HepG2 (cell line): ENCODE results near the gene PEF1. TPM values are rescaled to one million over a fixed set of nuclear protein-coding genes. Genes with fewer than 3 reads are reported as not detected.
A peak's percentile ranks its signal among the peaks of the same experiment; 100 is the strongest.

Source experiments
- CBX5 ChIP-seq: sonication (generic); formaldehyde crosslinking; IDR thresholded peaks from 2 replicates; pipeline ENCODE4 v1.4.0; 2020; ENCODE audit warnings: missing genetic modification reagents, borderline replicate concordance
- EZH2 ChIP-seq: conservative IDR thresholded peaks from 2 replicates; pipeline ENCODE4 v1.6.1; 2012; ENCODE audit warnings: mild to moderate bottlenecking, low read depth, low read length, moderate library complexity
- FOSL2 ChIP-seq: sonication (generic); formaldehyde crosslinking; IDR thresholded peaks from 2 replicates; pipeline ENCODE4 v1.4.0; 2020; ENCODE audit warnings: missing genetic modification reagents
- GABPB1 ChIP-seq: IDR thresholded peaks from 2 replicates; pipeline ENCODE4 v1.6.1; 2016; ENCODE audit warnings: mild to moderate bottlenecking, missing genetic modification reagents, moderate library complexity, missing compliant biosample characterization
- HOXA3 ChIP-seq: sonication (generic); formaldehyde crosslinking; IDR thresholded peaks from 2 replicates; pipeline ENCODE4 v1.5.0; 2020; ENCODE audit warnings: missing genetic modification reagents
- KLF6 ChIP-seq: IDR thresholded peaks from 2 replicates; pipeline ENCODE4 v1.8.0; 2016; ENCODE audit warnings: missing biosample characterization, missing genetic modification reagents
- MXD4 ChIP-seq: IDR thresholded peaks from 2 replicates; pipeline ENCODE4 v1.6.1; 2016; ENCODE audit warnings: mild to moderate bottlenecking, missing biosample characterization, missing genetic modification reagents
- NFE2L2 ChIP-seq: fragments of 150-350 bp; IDR thresholded peaks from 2 replicates; pipeline ENCODE4 v1.6.1; 2014; ENCODE audit warnings: low read length
- NFRKB ChIP-seq: fragments of 450-650 bp; IDR thresholded peaks from 2 replicates; pipeline ENCODE4 v1.6.1; 2017
- ONECUT2 ChIP-seq: sonication (generic); formaldehyde crosslinking; IDR thresholded peaks from 2 replicates; pipeline ENCODE4 v1.4.0; 2020; ENCODE audit warnings: missing genetic modification reagents
- PTBP1 ChIP-seq: fragments of 200-400 bp; formaldehyde crosslinking; IDR thresholded peaks from 2 replicates; pipeline ENCODE4 v1.6.1; 2018; ENCODE audit warnings: low read length, low read depth; ENCODE audit not compliant: poor library complexity, severe bottlenecking
- SMAD3 ChIP-seq: sonication (generic); formaldehyde crosslinking; IDR thresholded peaks from 2 replicates; pipeline ENCODE4 v1.4.0; 2020; ENCODE audit warnings: missing genetic modification reagents
- SRY ChIP-seq: sonication (generic); formaldehyde crosslinking; IDR thresholded peaks from 2 replicates; pipeline ENCODE4 v1.8.0; 2022; ENCODE audit warnings: mild to moderate bottlenecking, missing genetic modification reagents
- TRIM24 ChIP-seq: sonication (generic); formaldehyde crosslinking; IDR thresholded peaks from 2 replicates; pipeline ENCODE4 v1.8.0; 2022; ENCODE audit warnings: mild to moderate bottlenecking, missing genetic modification reagents
- ZFP1 ChIP-seq: IDR thresholded peaks from 2 replicates; pipeline ENCODE4 v1.6.1; 2016
- ZFP90 ChIP-seq: sonication (generic); formaldehyde crosslinking; IDR thresholded peaks from 2 replicates; pipeline ENCODE4 v1.8.0; 2022; ENCODE audit warnings: missing genetic modification reagents, mild to moderate bottlenecking, inconsistent platforms, borderline replicate concordance
- ZNF282 ChIP-seq: fragments of 450-650 bp; IDR thresholded peaks from 2 replicates; pipeline ENCODE4 v1.6.1; 2018; ENCODE audit not compliant: partially characterized antibody
- ZNF331 ChIP-seq: sonication (generic); formaldehyde crosslinking; IDR thresholded peaks from 2 replicates; pipeline ENCODE4 v1.4.0; 2020; ENCODE audit warnings: missing genetic modification reagents
- ZNF563 ChIP-seq: sonication (generic); formaldehyde crosslinking; IDR thresholded peaks from 2 replicates; pipeline ENCODE4 v1.8.0; 2022; ENCODE audit warnings: mild to moderate bottlenecking, moderate library complexity, missing genetic modification reagents
- ZNF572 ChIP-seq: sonication (generic); formaldehyde crosslinking; IDR thresholded peaks from 2 replicates; pipeline ENCODE4 v1.5.1; 2020; ENCODE audit warnings: mild to moderate bottlenecking, missing genetic modification reagents
- ZNF644 ChIP-seq: IDR thresholded peaks from 2 replicates; pipeline ENCODE4 v1.6.1; 2016; ENCODE audit warnings: low read depth
- ZSCAN22 ChIP-seq: sonication (generic); formaldehyde crosslinking; IDR thresholded peaks from 2 replicates; pipeline ENCODE4 v1.4.0; 2020; ENCODE audit warnings: mild to moderate bottlenecking, missing genetic modification reagents
- ZSCAN9 ChIP-seq: IDR thresholded peaks from 2 replicates; pipeline ENCODE4 v1.6.1; 2016; ENCODE audit warnings: borderline replicate concordance
- polyA plus RNA-seq, 8 experiments: library from polyadenylated mRNA; depleted of rRNA in 3 of 8; stranded (reverse) in 7 of 8; unstranded in 1 of 8; fragments of >200 nt; fragmentation: Illumina TruSeq in 4 of 8; extraction: Trizol in 4 of 8; gene quantifications; 2 replicates each; pipeline versions ENCODE4 v1.2.1 to v1.2.3, GENCODE V29; 2011 to 2016; ENCODE audit warnings: low read depth in 4 of 8, missing spikeins in 1 of 8, mixed read lengths in 1 of 8; ENCODE audit not compliant: insufficient read depth in 1 of 8
- total RNA-seq, 5 experiments: library from RNA; depleted of rRNA; stranded (reverse); fragments of >200 nt; fragmentation: Illumina TruSeq; extraction: Trizol; gene quantifications; 2 replicates each; pipeline ENCODE4 v1.2.3, GENCODE V29; 2016; ENCODE audit warnings: low read depth in 1 of 5
- TF ChIP-seq, protein P1 (sequence below): IDR thresholded peaks from 2 replicates; pipeline ENCODE4 v1.6.1; 2016; ENCODE audit warnings: missing genetic modification reagents, missing compliant biosample characterization
- TF ChIP-seq, protein P2 (sequence below): sonication (generic); formaldehyde crosslinking; IDR thresholded peaks from 2 replicates; pipeline ENCODE4 v1.5.0; 2020; ENCODE audit warnings: missing genetic modification reagents, mild to moderate bottlenecking, borderline replicate concordance
- TF ChIP-seq, protein P3 (sequence below): sonication (generic); formaldehyde crosslinking; IDR thresholded peaks from 2 replicates; pipeline ENCODE4 v1.8.0; 2022; ENCODE audit warnings: missing genetic modification reagents, mild to moderate bottlenecking, inconsistent platforms, borderline replicate concordance
- TF ChIP-seq, protein P4 (sequence below): IDR thresholded peaks from 2 replicates; pipeline ENCODE4 v1.6.1; 2016; ENCODE audit warnings: mild to moderate bottlenecking, missing biosample characterization, missing genetic modification reagents
- TF ChIP-seq, protein P5 (sequence below): sonication (generic); formaldehyde crosslinking; IDR thresholded peaks from 2 replicates; pipeline ENCODE4 v1.5.0; 2020; ENCODE audit warnings: missing genetic modification reagents, mild to moderate bottlenecking, borderline replicate concordance

The PEF1 gene
- total and polyA plus RNA-seq, 2 of the 13 experiments (the other 11 are each of a cell fraction or from before 2014, with no cell fraction given): 57.1 to 57.8 TPM

DNA sequence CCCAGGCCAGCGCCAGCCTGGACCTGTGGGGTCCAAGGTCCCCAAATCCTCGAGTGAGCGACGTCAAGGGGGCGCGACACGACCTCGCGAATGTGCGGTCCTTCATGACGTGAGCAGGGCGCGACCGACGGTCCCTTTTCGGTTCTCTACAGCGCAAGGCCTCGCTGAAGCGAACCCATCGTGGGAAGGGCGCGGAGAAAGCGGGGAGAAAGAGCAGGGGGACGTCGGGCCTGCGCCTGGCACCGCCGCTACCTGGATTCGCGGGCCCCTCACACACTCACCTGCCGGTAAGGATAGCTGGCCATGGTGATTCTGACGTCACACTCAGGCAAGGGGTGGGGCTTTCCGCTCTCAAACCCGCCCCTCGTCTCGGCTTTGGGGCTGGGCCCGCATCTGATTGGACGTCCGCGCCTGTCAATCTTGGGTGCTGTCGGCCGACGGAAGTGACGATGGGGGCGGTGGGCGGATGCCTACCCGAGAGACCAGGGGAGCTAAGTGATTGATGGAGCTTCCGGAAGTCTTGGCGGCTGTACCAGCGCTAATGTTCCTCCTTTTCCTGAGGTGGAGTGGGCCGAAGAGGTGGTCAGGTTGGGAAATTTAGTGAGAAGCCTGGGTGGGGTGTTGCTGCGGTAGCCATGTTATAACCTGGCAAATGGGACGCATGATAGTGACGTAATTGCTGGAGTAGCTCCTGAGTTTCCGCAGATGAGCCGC lies at the start of gene PEF1 (continued):
- peak; percentile 33; the same call in 1 of the 2 replicates for TF ChIP-seq KLF6 (CRISPR knock-in tag)
- TF ChIP-seq ZNF572: 0 out of 2 replicates have a peak, but pooled peaks have one; percentile 85
- 0 out of 2 replicates have a peak, but pooled peaks have one; percentile 30 for TF ChIP-seq ZFP90
- peak; percentile 100 for TF ChIP-seq HOXA3 (CRISPR knock-in tag)
- TF ChIP-seq ZFP1 (CRISPR knock-in tag): no peak
- TF ChIP-seq PTBP1: peak; percentile 63
- no peak for TF ChIP-seq EZH2
- TF ChIP-seq NFE2L2: no peak
- no peak for TF ChIP-seq TRIM24
- TF ChIP-seq, protein P1, sequence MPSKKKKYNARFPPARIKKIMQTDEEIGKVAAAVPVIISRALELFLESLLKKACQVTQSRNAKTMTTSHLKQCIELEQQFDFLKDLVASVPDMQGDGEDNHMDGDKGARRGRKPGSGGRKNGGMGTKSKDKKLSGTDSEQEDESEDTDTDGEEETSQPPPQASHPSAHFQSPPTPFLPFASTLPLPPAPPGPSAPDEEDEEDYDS: peak; percentile 17; the same call in 1 of the 2 replicates
- 0 out of 2 replicates have a peak, but pooled peaks have one; percentile 2 for TF ChIP-seq CBX5
- TF ChIP-seq, protein P2, sequence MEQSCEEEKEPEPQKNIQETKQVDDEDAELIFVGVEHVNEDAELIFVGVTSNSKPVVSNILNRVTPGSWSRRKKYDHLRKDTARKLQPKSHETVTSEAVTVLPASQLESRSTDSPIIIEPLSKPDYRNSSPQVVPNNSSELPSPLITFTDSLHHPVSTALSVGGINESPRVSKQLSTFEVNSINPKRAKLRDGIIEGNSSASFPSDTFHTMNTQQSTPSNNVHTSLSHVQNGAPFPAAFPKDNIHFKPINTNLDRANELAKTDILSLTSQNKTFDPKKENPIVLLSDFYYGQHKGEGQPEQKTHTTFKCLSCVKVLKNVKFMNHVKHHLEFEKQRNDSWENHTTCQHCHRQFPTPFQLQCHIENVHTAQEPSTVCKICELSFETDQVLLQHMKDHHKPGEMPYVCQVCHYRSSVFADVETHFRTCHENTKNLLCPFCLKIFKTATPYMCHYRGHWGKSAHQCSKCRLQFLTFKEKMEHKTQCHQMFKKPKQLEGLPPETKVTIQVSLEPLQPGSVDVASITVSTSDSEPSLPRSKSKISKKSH (CRISPR knock-in tag): no peak
- TF ChIP-seq ZSCAN22 (CRISPR knock-in tag): 0 out of 2 replicates have a peak, but pooled peaks have one; percentile 56
- TF ChIP-seq ZNF282: no peak
- no peak for TF ChIP-seq ZNF644 (CRISPR knock-in tag)
- peak; percentile 99 for TF ChIP-seq GABPB1 (CRISPR knock-in tag)
- TF ChIP-seq NFRKB: no peak
- TF ChIP-seq ONECUT2 (CRISPR knock-in tag): no peak
- peak; percentile 95 for TF ChIP-seq SRY (CRISPR knock-in tag)
- 0 out of 2 replicates have a peak, but pooled peaks have one; percentile 44 for TF ChIP-seq ZSCAN9 (CRISPR knock-in tag)
- no peak for TF ChIP-seq MXD4
- peak; percentile 69; the same call in 1 of the 2 replicates for TF ChIP-seq ZNF563 (CRISPR knock-in tag)
- peak; percentile 30; the same call in 1 of the 2 replicates for TF ChIP-seq FOSL2
- TF ChIP-seq, protein P3, sequence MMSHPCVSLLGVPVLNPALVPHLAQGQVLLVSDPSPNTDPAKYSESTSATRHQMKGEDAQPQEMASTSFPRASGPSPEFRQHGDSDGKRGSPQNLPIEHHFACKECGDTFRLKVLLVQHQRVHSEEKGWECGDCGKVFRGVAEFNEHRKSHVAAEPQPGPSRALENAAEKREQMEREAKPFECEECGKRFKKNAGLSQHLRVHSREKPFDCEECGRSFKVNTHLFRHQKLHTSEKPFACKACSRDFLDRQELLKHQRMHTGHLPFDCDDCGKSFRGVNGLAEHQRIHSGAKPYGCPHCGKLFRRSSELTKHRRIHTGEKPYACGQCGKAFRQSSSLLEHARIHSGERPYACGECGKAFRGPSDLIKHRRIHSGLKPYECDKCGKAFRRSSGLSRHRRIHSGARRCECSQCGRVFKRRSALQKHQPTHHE (CRISPR knock-in tag): peak; percentile 53; the same call in 1 of the 2 replicates
- no peak; the same call in none of the 2 replicates for TF ChIP-seq SMAD3 (CRISPR knock-in tag)
- TF ChIP-seq ZNF331: peak; percentile 58; the same call in 1 of the 2 replicates
- TF ChIP-seq, protein P4, sequence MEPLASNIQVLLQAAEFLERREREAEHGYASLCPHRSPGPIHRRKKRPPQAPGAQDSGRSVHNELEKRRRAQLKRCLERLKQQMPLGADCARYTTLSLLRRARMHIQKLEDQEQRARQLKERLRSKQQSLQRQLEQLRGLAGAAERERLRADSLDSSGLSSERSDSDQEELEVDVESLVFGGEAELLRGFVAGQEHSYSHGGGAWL: peak; percentile 62; the same call in 1 of the 2 replicates
- TF ChIP-seq, protein P5, sequence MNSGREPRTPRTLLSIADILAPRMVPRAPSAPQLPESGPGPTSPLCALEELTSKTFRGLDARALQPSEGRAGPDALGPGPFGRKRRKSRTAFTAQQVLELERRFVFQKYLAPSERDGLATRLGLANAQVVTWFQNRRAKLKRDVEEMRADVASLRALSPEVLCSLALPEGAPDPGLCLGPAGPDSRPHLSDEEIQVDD (CRISPR knock-in tag): no peak; the same call in 1 of the 2 replicates
